ENCODE results near the gene ZNF641. TPM values are rescaled to one million over a fixed set of nuclear protein-coding genes. Genes with fewer than 3 reads are reported as not detected.

Gene ZNF641
- total and polyA plus RNA-seq, 2 donors (not counting 3 experiments of a cell fraction or from before 2014, with no cell fraction given), result 3.5 to 6.7 TPM

GRCh38 chr12:48356041-48356768, 5.5 kb upstream of the ZNF641 start:
- H3K36me3 ChIP-seq (ENCODE audit: control insufficient read depth in 2 of 2, extremely low read depth in 1 of 2, insufficient read depth in 2 of 2, low read length in 2 of 2), result no peaks in the 10 kb centered on the region
- H3K9ac ChIP-seq (replicated peaks; ENCODE audit: extremely low read depth, insufficient read depth, low read length), result no peak overlapping the region
- H3K27ac ChIP-seq (ENCODE audit: insufficient read depth, low read depth, low read length), result no peak overlapping the region
- intact Hi-C loops (cut with micrococcal nuclease) (no loop called here), dilution Hi-C loops (cut with MboI; ENCODE audit: extremely low pct_ligation_motif_present, low sequenced_read_pairs) (no loop called here)
- POLR2A ChIA-PET, result no interaction called here
- no peak overlapping the region for H3K4me3 ChIP-seq (replicated peaks in 1 of 3; ENCODE audit: insufficient read depth in 1 of 3, low read depth in 1 of 3, low read length in 3 of 3)
- CTCF ChIA-PET, result no interaction called here
- peaks cover 4% of the 10 kb centered on the region for H3K4me1 ChIP-seq (ENCODE audit: control insufficient read depth, extremely low read depth, insufficient read depth, low read length)
- H3K4me2 ChIP-seq (ENCODE audit: insufficient read depth, low read length), result no peak overlapping the region
- no peaks in the 10 kb centered on the region for H3K9me1 ChIP-seq (replicated peaks; ENCODE audit: control insufficient read depth, extremely low read depth, insufficient read depth, low read length)
- BruUV-seq (replicated peaks), result no TSS peak
- no peak for TF ChIP-seq FOS (IDR thresholded peaks at IDR 0.05; ENCODE audit: borderline replicate concordance, insufficient read depth, low read length)
- no peak for TF ChIP-seq JUN (IDR thresholded peaks at IDR 0.05; ENCODE audit: borderline replicate concordance, insufficient read depth, insufficient read length, low read depth)
- H3K79me2 ChIP-seq (ENCODE audit: control insufficient read depth, insufficient read depth, low read length), result no peaks in the 10 kb centered on the region
- no peaks in the 10 kb centered on the region for H3K9me3 ChIP-seq (replicated peaks; ENCODE audit: control insufficient read depth, insufficient read depth, low read length)
- DNase-seq (ENCODE audit: low read depth, low spot score) (peak; percentile 6), FAIRE-seq (peak; percentile 31)
- H4K20me1 ChIP-seq (replicated peaks; ENCODE audit: control insufficient read depth, extremely low read depth, insufficient read depth, low read length), result no peaks in the 10 kb centered on the region
- no peaks in the 10 kb centered on the region for H3K27me3 ChIP-seq (ENCODE audit: control insufficient read depth in 2 of 2, insufficient read depth in 2 of 2, low read length in 2 of 2)
- H2AFZ ChIP-seq (ENCODE audit: low read depth, low read length), result no peak overlapping the region

DNA sequence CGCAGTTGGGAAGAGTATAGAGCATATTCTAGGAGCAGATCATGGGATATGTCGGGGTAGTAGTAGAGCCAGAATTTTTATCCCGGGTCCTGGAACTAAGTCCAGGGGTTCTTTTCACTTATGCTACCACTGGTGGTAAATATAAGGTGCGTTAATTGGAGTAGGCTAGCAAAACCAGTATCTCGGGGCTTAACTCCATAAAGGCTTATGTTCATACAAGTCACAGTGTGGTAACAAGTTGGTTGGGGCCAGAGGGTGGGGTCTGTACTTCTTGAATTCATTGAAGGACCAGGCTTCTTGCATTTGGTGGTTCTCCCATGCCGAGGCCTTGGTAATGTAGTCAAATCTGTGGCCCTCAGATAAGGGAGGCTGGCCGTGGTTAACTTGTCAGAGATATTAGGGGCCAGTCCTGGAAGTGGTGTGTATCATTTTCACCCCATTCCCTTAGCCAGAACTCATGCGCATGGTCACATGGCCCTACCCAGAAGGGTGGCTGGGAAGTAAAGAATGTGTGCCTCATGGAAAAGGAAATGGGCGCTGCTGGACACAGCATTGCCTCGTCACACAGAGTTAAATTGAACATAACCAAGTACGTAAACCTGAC, 1.5 kb upstream of the ZNF641 start:
- dilution Hi-C loops (cut with MboI; ENCODE audit: extremely low pct_ligation_motif_present, low sequenced_read_pairs), result no loop called here
- no TSS peak for BruUV-seq (replicated peaks)
- no peaks in the 10 kb centered on the region for H3K9me3 ChIP-seq (replicated peaks; ENCODE audit: control insufficient read depth, insufficient read depth, low read length)
- intact Hi-C loops (cut with micrococcal nuclease), result no loop called here
- peaks cover 5% of the 10 kb centered on the region for H3K4me1 ChIP-seq (ENCODE audit: control insufficient read depth, extremely low read depth, insufficient read depth, low read length)
- H2AFZ ChIP-seq (ENCODE audit: low read depth, low read length), result no peak overlapping the region
- no peaks in the 10 kb centered on the region for H4K20me1 ChIP-seq (replicated peaks; ENCODE audit: control insufficient read depth, extremely low read depth, insufficient read depth, low read length)
- no peaks in the 10 kb centered on the region for H3K9me1 ChIP-seq (replicated peaks; ENCODE audit: control insufficient read depth, extremely low read depth, insufficient read depth, low read length)
- ChIA-PET POLR2A (no interaction called here), CTCF (no interaction called here)
- H3K79me2 ChIP-seq (ENCODE audit: control insufficient read depth, insufficient read depth, low read length), result no peaks in the 10 kb centered on the region
- no peak for FAIRE-seq
- no peaks in the 10 kb centered on the region for H3K36me3 ChIP-seq (ENCODE audit: control insufficient read depth in 2 of 2, extremely low read depth in 1 of 2, insufficient read depth in 2 of 2, low read length in 2 of 2)
- TF ChIP-seq POLR2AphosphoS5 (IDR thresholded peaks at IDR 0.05; ENCODE audit: insufficient read depth, low read depth, low read length) (no peak), EZH2 (IDR thresholded peaks at IDR 0.05; ENCODE audit: borderline replicate concordance, low read depth, low read length, severe bottlenecking) (no peak), POLR2A (IDR thresholded peaks at IDR 0.05; ENCODE audit: low read depth, low read length) (no peak), JUN (IDR thresholded peaks at IDR 0.05; ENCODE audit: borderline replicate concordance, insufficient read depth, insufficient read length, low read depth) (no peak)
- no peak for DNase-seq (ENCODE audit: low read depth, low spot score)
- H3K27ac ChIP-seq (ENCODE audit: insufficient read depth, low read depth, low read length), result no peak overlapping the region
- no peaks in the 10 kb centered on the region for H3K27me3 ChIP-seq (ENCODE audit: control insufficient read depth in 2 of 2, insufficient read depth in 2 of 2, low read length in 2 of 2)
- H3K4me3 ChIP-seq (replicated peaks in 1 of 3; ENCODE audit: insufficient read depth in 1 of 3, low read depth in 1 of 3, low read length in 3 of 3), result no peak overlapping the region
- H3K4me2 ChIP-seq (ENCODE audit: insufficient read depth, low read length), result no peak overlapping the region
- no peak overlapping the region for H3K9ac ChIP-seq (replicated peaks; ENCODE audit: extremely low read depth, insufficient read depth, low read length)

Data from endothelial cell of umbilical vein (primary cell).